KG1 (cell line): ENCODE results near the gene MYCBPAP.

Experiments
- DNase-seq: peaks from one replicate; lab custom pipeline; 2025; lab: John Stamatoyannopoulos, UW

MYCBPAP gene

GRCh38 chr17:50517504-50518383 is 9.5 kb downstream of the MYCBPAP start:
- no peak for DNase-seq

DNA sequence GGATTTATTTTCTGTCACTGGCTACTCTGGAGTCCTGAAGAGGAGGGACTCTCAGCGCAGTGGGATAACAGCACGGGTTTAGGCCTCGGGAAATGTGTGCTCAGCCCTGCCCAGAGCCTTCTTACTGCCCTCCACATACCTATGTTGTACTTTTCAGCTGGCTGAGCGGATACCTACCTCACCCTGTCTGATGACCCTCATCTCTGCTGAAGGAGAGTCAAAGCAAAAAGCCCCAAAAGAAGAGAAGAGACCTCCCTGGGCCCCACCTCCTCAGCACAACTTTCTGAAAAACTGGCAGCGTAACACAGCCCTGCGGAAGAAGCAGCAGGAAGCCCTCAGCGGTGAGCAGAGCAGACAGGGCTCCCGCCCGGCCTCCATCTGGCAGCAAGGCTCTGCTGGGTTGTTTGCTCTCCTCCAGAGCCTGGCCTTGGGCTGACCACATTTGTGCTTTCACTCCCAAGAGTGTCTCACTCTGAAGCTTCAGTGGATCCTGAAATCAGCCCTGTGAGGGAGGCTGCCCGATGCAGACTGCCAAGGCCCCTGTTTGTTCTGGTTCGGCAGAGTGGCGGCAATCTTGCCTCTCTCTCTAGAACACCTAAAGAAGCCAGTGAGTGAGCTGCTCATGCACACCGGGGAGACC is 10.3 kb downstream of the MYCBPAP start:
- no peak for DNase-seq

GRCh38 chr17:50519141-50519834 is 11.0 kb downstream of the MYCBPAP start:
- no peak for DNase-seq

GRCh38 chr17:50520483-50520882 is 12.2 kb downstream of the MYCBPAP start:
- DNase-seq: no peak

DNA sequence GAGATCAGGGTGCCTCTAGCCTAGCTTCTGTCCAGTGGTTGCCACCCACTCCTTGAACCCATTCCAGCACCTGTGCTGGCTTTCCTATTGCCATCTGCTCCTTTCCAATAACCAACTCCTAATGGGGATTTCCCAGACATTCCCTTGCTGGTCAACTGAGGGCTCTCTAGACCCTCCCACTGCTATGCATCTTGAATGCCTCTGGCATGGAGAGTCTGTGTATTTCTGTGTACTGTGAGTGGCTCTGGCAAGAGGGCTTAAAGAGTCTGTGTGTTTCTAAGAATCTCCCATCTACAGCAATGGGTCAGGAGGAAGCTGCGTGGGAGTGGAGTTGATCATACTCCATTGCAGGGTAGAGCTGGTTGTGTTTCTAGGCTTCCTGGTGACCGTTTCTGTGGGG is 13.3 kb downstream of the MYCBPAP start:
- DNase-seq: no peak

DNA sequence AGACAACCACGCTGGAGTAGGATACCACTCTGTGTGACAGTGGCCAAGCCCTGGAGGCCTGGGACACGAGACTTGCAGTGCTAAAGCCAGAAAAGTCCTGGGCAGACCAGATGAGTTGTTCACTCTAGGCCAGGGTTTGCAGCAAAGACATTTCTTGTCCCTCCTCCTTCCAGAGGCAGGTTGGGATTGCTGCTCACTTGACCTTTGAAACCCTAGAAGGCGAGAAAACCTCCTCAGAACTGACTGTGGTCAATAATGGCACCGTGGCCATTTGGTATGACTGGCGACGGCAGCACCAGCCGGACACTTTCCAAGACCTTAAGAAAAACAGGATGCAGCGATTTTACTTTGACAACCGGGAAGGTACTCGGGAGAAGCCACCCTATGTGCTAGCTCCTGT is 14.5 kb downstream of the MYCBPAP start:
- no peak for DNase-seq

- DNase-seq: no peak
Measured at GRCh38 chr17:50523208-50523607, 15.0 kb downstream of the MYCBPAP start.

DNA sequence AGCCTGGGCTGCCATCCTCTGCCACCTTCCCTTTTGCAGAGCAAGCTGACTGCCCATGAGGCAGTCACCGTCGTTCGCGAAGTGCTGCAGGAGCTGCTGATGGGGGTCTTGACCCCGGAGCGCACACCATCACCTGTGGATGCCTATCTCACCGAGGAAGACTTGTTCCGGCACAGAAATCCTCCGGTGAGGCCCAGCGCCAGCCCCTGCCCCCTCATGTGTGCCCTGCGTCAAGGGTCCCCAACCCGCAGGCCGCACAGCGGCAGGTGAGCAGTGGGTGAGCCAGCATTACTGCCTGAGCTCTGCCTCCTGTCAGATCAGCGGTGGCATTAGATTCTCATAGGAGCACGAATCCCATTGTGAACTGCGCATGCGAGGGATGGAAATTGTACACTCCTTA is 16.6 kb downstream of the MYCBPAP start:
- DNase-seq: no peak

DNA sequence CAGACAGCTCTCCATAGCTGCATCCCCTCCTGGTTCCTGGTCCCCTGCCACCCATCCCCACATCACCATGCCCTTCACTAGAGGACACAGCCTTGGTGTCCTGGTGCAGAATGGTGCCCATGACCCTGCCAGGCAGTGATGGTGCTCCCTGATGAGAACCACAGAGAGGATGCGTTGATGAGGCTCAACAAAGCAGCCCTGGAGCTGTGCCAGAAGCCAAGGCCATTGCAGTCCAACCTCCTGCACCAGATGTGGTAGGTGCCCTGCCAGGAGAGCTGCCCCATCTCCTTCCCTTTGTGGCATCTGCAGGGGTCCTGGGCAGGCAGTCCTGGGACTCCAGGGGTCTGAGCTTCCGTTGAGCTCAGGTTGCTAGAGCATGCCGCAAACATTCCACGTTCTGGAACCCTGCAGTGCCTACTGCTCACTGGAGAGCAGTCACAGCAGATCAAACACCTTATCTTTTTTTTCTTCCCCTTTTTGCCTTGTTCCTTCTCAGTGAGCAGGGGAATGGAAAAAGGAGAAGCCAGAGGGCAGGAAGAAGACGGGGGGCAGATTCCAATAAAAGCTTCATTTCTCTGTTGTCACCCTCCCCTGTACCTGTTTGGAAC is 19.0 kb downstream of the MYCBPAP start:
- DNase-seq: no peak

DNA sequence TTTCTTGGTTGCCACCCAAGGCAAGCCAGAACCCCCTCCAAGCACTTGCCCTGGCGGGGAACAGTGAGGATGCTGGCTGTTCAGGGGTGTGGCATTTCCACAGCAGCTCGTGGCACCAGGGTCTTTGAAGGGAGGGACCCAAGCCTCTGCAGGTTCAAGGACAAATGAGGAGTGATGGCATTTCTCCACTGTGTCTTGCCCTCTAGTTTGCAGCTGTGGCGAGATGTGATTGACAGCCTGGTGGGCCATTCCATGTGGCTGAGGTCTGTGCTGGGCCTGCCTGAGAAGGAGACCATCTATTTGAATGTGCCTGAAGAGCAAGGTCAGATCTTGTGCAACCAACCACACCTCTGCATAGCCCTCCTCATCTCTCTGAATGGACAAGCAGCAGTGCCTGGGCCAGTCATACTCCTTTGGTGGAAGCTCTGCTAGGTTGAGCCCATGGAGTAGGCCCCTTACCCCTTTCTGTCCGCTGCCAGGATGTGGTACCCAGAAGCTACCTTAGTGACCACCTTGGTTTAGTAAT is 19.8 kb downstream of the MYCBPAP start:
- DNase-seq: no peak

GRCh38 chr17:50529849-50530248 is 21.6 kb downstream of the MYCBPAP start:
- DNase-seq: no peak

GRCh38 chr17:50531428-50532025 is 23.3 kb downstream of the MYCBPAP start:
- no peak for DNase-seq

DNA sequence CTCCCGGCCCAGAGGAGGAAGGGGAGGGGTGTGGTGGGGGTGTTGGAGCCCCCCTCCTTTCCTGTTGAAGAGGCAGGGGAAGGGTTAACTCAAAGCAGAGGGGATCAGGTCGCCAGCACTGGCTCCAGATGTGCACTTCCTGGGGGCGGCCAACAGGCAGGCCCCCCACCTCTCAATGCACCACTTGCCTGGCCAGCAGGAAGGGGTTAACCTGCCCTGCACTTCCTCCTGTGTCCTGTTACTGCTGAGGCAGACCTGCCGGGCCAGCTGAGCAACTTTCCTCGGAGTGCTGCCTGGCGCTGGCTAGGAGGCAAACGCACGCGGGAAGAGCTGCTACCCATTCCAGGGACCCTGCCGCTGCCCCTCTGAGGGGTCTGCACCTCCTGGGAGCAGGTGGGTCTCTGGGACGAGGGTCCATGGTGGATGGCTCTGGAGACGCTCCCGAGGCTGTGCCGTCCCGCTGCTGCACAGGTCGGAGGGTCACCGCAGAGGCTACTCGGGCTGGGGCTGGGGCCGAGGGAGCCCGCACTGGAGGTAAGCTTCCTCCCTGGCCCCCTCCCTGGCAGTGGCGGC is 24.3 kb downstream of the MYCBPAP start, which contains the start of gene EPN3:
Gene EPN3 (plus strand): TSS at position 284 of the 573 bp plus-strand sequence. CDS start 3,822 bp downstream, outside the sequence.
- no peak for DNase-seq

DNA sequence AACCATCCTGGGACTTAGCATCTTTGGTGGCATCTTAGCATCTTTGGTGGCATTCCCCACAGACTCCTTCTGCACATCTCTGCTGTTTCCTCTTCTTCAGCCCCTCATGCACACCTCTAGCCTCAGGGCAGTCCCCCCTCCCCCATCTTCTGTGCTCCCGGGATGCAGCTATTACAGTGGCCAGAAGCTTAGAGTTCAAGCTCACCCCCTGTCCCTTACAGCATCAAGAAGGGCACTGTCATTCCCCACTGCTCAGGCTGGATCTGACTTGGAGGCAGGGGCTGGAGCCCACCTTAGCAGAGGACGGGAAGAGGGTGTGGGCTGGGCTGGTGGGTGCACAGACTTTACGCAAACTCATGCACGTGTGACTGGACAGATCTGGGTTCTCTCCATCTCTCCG is 24.9 kb downstream of the MYCBPAP start:
- no peak for DNase-seq

GRCh38 chr17:50533720-50534148 is 25.5 kb downstream of the MYCBPAP start:
- no peak for DNase-seq

GRCh38 chr17:50534222-50534978 is 26.2 kb downstream of the MYCBPAP start:
- DNase-seq: no peak

- no peak for DNase-seq
Measured at GRCh38 chr17:50534979-50535326, 26.7 kb downstream of the MYCBPAP start.

- no peak for DNase-seq
Measured at GRCh38 chr17:50535407-50535806, 27.2 kb downstream of the MYCBPAP start.

- DNase-seq: no peak
Measured at GRCh38 chr17:50536683-50537646, 28.7 kb downstream of the MYCBPAP start.
